ENCODE measurements around the gene ADIRF.
"Not testable (repeated sequence)": the region's sequence is repeated elsewhere in the genome, so short reads cannot be mapped to it uniquely, and the experiment has no call there.

The ADIRF gene

DNA sequence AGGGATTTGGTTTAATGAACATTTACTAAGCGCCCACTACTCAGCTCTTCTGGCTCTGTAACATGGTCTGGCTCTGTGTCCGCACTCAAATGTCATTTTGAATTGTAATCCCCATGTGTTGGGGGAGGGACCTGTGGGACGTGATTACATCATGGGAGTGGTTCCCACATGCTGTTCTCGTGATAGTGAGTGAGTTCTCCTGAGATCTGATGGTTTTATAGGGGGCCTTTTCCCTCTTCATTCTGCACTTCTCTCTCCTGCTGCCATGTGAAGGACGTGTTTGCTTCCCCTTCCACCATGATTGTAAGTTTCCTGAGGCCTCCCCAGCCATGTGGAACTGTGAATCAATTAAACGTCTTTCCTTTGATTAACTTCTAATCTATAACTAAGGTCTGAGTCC, 12.7 kb downstream of the ADIRF start:
- DNase-seq: not testable (repeated sequence)

DNA sequence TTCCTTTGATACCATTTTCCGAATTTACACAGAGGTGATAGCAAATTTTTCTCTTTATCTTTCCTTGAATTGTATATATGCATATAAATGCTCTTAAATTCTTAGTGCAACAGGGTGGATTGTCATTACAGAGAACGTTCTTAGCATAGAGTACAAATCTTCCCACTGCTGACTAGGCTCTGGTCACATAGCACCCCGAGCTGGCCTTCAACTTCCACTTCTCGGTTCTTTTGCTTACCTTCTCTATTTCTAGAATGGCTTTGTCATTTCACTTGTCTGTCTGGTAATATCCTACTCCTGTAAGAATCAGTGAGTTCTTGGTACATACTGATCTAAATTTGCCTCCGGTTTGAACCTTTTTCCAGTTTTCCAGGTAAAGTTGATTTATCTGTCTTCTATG, 13.4 kb downstream of the ADIRF start:
- DNase-seq: no peak

GRCh38 chr10:86984498-86984897, 16.2 kb downstream of the ADIRF start:
- not testable (repeated sequence) for DNase-seq

DNA sequence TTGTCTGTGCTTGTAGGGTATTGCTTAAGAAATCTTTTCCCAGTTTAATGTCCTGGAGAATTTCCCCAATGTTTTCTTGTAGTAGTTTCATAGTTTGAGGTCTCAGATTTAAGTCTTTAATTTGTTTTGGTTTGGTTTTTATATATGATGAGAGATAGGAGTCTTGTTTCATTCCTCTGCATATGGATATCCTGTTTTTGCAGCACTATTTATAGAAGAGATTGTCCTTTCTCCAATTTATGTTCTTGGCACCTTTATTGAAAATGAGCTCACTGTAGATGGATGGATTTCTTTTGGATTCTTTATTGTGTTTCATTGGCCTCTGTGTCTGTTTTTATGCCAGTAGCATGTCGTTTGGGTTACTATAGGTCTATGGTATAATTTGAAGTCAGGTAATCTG, 20.2 kb downstream of the ADIRF start:
- DNase-seq: no peak

DNA sequence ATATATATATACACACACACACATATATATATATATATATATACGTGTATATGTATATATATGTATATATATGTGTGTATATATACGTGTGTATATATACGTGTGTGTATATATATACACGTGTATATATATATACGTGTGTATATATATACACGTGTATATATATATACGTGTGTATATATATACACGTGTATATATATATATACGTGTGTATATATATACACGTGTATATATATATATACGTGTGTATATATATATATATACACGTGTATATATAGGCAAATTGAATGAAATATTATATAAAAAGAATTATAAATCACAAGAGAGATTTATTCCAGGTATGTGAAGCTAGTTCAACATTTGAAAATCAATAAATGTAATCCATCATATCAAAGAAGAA, 23.1 kb downstream of the ADIRF start:
- not testable (repeated sequence) for DNase-seq

- DNase-seq: no peak
Measured at GRCh38 chr10:86992456-86992855, 24.2 kb downstream of the ADIRF start.

- no peak for DNase-seq
Measured at GRCh38 chr10:86992929-86993328, 24.6 kb downstream of the ADIRF start.

DNA sequence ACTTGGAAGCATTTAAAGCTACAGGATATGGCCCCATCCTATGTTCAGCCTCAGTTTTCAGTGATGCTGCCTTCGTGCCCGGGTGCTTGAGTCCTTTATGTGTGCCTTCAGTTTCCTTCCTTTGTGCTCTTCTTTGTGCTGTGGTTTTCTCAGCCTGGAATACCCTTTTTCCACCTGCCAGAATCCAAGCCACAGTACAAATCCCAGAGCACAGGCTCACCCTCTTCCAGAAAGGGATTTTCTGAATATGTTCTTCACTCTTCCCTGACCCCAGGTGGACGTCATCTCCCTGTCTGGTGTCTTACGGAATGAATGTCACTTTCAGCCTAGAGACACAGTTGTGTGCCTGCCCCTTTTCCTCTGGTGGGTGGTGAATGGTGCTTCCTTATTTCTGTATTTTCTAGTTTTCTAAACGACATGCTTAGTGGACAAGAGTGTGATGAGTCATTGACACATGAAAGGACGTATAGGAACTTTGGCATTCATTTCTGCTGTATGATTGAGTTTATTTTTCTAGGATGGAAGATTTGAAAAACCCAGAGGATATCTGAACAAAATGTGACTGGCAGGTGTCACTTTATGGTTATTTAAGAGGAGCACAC, 31.6 kb downstream of the ADIRF start:
- not testable (repeated sequence) for DNase-seq

- no peak for DNase-seq
Measured at GRCh38 chr10:87000491-87000890, 32.2 kb downstream of the ADIRF start.

- not testable (repeated sequence) for DNase-seq
Measured at GRCh38 chr10:87007124-87007523, 38.8 kb downstream of the ADIRF start.

DNA sequence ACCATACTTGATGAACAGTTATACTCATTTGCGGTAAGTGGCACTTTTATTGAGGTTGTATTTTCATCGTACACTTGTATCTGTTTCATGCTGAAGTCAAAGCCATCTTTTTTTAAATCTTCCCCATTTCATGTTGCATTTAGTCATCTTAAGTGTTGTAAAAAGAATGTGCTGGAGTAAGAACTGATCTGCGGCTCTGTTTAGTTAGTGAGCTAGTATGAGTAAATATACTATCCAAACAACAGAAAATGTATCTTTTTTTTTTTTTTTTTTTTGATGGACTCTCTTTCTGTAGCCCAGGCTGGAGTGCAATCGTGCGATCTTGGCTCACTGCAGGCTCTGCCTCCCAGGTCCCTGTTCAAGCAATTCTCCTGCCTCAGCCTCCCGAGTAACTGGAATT, 39.4 kb downstream of the ADIRF start:
- not testable (repeated sequence) for DNase-seq

DNA sequence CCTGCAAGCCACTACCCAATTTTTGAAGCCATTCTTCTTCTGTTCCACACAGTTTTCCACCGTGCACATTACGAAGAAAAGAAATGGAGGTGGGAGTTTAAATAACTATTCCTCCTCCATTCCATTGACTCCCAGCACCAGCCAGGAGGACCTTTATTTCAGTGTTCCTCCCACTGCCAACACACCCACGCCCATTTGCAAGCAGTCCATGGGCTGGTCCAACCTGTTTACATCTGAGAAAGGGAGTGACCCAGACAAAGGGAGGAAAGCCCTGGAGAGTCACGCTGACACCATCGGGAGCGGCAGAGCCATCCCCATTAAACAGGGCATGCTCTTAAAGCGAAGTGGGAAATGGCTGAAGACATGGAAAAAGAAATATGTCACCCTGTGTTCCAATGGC, 40.0 kb downstream of the ADIRF start:
- DNase-seq: not testable (repeated sequence)

DNA sequence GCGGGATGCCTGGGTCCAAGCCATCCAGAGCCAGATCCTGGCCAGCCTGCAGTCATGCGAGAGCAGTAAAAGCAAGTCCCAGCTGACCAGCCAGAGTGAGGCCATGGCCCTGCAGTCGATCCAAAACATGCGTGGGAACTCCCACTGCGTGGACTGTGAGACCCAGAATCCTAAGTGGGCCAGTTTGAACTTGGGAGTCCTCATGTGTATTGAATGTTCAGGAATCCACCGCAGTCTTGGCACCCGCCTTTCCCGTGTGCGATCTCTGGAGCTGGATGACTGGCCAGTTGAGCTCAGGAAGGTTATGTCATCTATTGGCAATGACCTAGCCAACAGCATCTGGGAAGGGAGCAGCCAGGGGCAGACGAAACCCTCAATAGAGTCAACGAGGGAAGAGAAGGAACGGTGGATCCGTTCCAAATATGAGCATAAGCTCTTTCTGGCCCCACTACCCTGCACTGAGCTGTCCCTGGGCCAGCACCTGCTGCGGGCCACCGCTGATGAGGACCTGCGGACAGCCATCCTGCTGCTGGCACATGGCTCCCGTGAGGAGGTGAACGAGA, 40.9 kb downstream of the ADIRF start:
- DNase-seq: not testable (repeated sequence)

DNA sequence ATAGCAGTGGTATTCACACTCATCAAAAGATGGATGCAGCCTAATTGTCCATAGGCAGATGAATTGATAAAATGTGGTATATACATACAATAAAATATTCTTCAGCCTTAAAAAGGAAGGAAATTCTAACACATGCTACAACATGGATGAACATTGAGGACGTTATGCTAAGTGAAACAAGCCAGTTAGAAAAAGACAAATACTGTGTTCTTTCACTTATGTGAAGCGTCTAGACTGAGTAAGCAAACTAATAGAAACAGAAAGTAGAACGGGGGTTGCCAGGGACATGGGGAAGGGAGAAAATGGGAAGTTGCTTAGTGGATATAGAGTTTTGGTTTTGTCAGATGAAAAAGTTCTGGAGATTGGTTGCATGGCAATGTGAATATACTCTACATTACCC, 45.2 kb downstream of the ADIRF start:
- DNase-seq: not testable (repeated sequence)

- not testable (repeated sequence) for DNase-seq
Measured at GRCh38 chr10:87014986-87015716, 46.9 kb downstream of the ADIRF start.

DNA sequence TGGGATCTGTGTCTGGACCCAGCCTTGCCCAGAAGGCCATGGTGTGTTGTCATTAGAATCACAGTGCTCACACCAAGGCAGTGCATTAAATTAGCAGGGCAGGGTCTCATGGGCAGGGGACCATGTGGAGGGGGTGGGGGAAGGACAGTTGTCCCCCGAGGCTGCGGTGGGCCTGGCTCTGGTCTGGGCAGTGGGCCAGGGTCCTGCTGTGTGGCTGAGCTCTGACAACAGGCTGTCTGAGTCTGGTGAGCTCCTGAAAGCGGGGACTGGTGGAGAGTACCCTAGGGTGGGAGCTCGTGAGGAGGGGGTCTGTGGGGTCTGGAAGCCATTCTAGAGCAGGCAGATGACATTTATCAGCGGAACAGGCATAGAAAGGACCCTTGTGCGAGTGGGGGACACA, 49.8 kb downstream of the ADIRF start:
- not testable (repeated sequence) for DNase-seq

DNA sequence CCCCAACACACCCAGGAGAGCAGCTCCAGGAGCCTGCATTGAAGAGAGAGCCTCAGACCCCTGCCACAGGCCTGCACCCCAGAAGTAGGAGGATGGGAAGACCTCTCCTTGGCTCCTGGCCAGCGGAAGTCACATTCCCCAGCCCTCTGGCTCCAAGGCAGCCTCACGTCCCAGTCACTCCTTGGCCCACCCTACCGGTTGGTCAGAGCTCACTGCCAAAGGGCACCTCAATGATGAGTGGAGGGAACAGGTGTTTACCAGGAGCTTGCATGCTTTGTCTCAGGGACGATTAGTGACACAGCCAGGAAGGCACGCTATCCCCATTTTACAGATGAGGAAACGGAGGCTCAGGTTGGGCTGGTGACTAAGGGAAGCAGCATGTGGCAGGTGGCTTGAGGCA, 50.8 kb downstream of the ADIRF start:
- DNase-seq: not testable (repeated sequence)

DNA sequence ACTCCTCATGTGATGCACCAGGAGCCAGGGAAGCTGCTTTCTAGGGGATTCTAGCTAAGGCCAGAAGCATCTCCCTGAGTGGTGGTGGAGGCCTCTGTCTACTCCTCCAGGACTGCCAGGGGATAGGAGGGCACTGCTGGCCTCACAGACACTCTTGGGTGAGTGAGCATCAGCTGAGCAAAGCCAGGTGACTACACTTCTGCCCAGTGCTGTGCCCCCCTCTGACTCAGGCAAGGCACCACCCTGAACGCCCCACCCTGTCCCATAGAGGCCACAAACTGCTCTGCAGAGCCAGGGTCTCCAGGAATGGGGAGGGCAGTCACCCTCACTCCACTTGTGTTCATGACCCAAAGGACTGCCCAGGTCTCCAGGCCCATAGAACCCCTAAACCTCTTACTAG, 51.2 kb downstream of the ADIRF start:
- not testable (repeated sequence) for DNase-seq

GRCh38 chr10:87020056-87020455, 51.8 kb downstream of the ADIRF start, which contains the start of gene FAM25A:
Gene FAM25A, plus strand, starts transcription at chr10:87020294. Its CDS starts 31 bp downstream, at chr10:87020325.
- not testable (repeated sequence) for DNase-seq
